ENCODE measurements around the gene DRC3. TPM values are rescaled to one million over a fixed set of nuclear protein-coding genes. Genes with fewer than 3 reads are reported as not detected.

DRC3 gene
- polyA plus RNA-seq, 1 donor (not counting 4 experiments of a cell fraction or from before 2014, with no cell fraction given): 0.69 TPM

- no peak for DNase-seq (ENCODE audit: low read depth, low spot score)
- Histone ChIP-seq H3K9me3 (ENCODE audit: control insufficient read depth, low read depth, low read length) (no peaks in the 10 kb centered on the region), H3K79me2 (ENCODE audit: control insufficient read depth, insufficient read depth, low read length) (no peaks in the 10 kb centered on the region), H3K27ac (ENCODE audit: control insufficient read depth, insufficient read depth, low read length) (no peak overlapping the region), H2AFZ (ENCODE audit: control insufficient read depth, low read length) (no peak overlapping the region), H3K4me3 (ENCODE audit: control insufficient read depth in 2 of 3, extremely low read depth in 1 of 3, insufficient read depth in 2 of 3, low read depth in 1 of 3, low read length in 3 of 3) (no peak overlapping the region), H3K36me3 (ENCODE audit: control insufficient read depth in 2 of 2, extremely low read depth in 1 of 2, insufficient read depth in 2 of 2, low read length in 2 of 2) (no peaks in the 10 kb centered on the region), H3K27me3 (ENCODE audit: control insufficient read depth, extremely low read depth, insufficient read depth, low read length) (no peaks in the 10 kb centered on the region), H3K4me1 (ENCODE audit: control insufficient read depth, extremely low read depth, insufficient read depth, low read length) (peaks cover 9% of the 10 kb centered on the region), H3K4me2 (ENCODE audit: control insufficient read depth, extremely low read depth, insufficient read depth, low read depth, low read length) (no peak overlapping the region), H3K9ac (ENCODE audit: control insufficient read depth, extremely low read depth, insufficient read depth, low read length) (no peak overlapping the region), H4K20me1 (ENCODE audit: control insufficient read depth, extremely low read depth, insufficient read depth, low read length) (no peaks in the 10 kb centered on the region), H3K9me1 (ENCODE audit: control insufficient read depth, extremely low read depth, insufficient read depth, low read length) (no peaks in the 10 kb centered on the region)
- FAIRE-seq: no peak
- dilution Hi-C loops (cut with MboI; ENCODE audit: extremely low pct_ligation_motif_present, low sequenced_read_pairs): no loop called here
- TF ChIP-seq EZH2 (IDR thresholded peaks at IDR 0.05; ENCODE audit: low read length): no peak
- TF ChIP-seq CTCF (optimal IDR thresholded peaks at IDR 0.05 in 1 of 3, IDR thresholded peaks at IDR 0.05 in 1 of 3, conservative IDR thresholded peaks at IDR 0.05 in 1 of 3; ENCODE audit: extremely low read depth in 1 of 3, insufficient read depth in 2 of 3, low read length in 3 of 3): no peak
These were observed 26.3 kb downstream of the DRC3 start for GRCh38 chr17:17998934-17999333.

- Histone ChIP-seq H3K4me3 (ENCODE audit: control insufficient read depth in 2 of 3, extremely low read depth in 1 of 3, insufficient read depth in 2 of 3, low read depth in 1 of 3, low read length in 3 of 3) (no peak overlapping the region), H3K9me3 (ENCODE audit: control insufficient read depth, low read depth, low read length) (no peaks in the 10 kb centered on the region), H3K79me2 (ENCODE audit: control insufficient read depth, insufficient read depth, low read length) (no peaks in the 10 kb centered on the region), H3K27me3 (ENCODE audit: control insufficient read depth, extremely low read depth, insufficient read depth, low read length) (no peaks in the 10 kb centered on the region), H3K9me1 (ENCODE audit: control insufficient read depth, extremely low read depth, insufficient read depth, low read length) (no peaks in the 10 kb centered on the region), H2AFZ (ENCODE audit: control insufficient read depth, low read length) (no peak overlapping the region), H3K36me3 (ENCODE audit: control insufficient read depth in 2 of 2, extremely low read depth in 1 of 2, insufficient read depth in 2 of 2, low read length in 2 of 2) (no peaks in the 10 kb centered on the region), H3K4me2 (ENCODE audit: control insufficient read depth, extremely low read depth, insufficient read depth, low read depth, low read length) (no peak overlapping the region), H3K27ac (ENCODE audit: control insufficient read depth, insufficient read depth, low read length) (no peak overlapping the region), H3K4me1 (ENCODE audit: control insufficient read depth, extremely low read depth, insufficient read depth, low read length) (peaks cover 8% of the 10 kb centered on the region), H4K20me1 (ENCODE audit: control insufficient read depth, extremely low read depth, insufficient read depth, low read length) (no peaks in the 10 kb centered on the region), H3K9ac (ENCODE audit: control insufficient read depth, extremely low read depth, insufficient read depth, low read length) (no peak overlapping the region)
- TF ChIP-seq CTCF (optimal IDR thresholded peaks at IDR 0.05 in 1 of 3, IDR thresholded peaks at IDR 0.05 in 1 of 3, conservative IDR thresholded peaks at IDR 0.05 in 1 of 3; ENCODE audit: extremely low read depth in 1 of 3, insufficient read depth in 2 of 3, low read length in 3 of 3) (no peak), EZH2 (IDR thresholded peaks at IDR 0.05; ENCODE audit: low read length) (no peak)
- DNase-seq (ENCODE audit: low read depth, low spot score) (no peak), FAIRE-seq (no peak)
- dilution Hi-C loops (cut with MboI; ENCODE audit: extremely low pct_ligation_motif_present, low sequenced_read_pairs): no loop called here
These were observed 26.8 kb downstream of the DRC3 start for GRCh38 chr17:17999364-18000029.
